ENCODE measurements around the gene DCPS.

GRCh38 chr11:126371595-126371994 lies 67.7 kb downstream of the DCPS start:
- no peak for TF ChIP-seq CTCF (IDR thresholded peaks at IDR 0.05)
- TF ChIP-seq POLR2A (IDR thresholded peaks at IDR 0.05) = no peak

Measured in Peyer's patch (tissue), 4 donors.